ENCODE results near the gene DACH1. TPM values are rescaled to one million over a fixed set of nuclear protein-coding genes. Genes with fewer than 3 reads are reported as not detected.

Gene DACH1
- total and polyA plus RNA-seq, 2 of the 8 experiments (the other 6 are each of a cell fraction or from before 2014, with no cell fraction given), result 0.12 to 0.67 TPM

DNA sequence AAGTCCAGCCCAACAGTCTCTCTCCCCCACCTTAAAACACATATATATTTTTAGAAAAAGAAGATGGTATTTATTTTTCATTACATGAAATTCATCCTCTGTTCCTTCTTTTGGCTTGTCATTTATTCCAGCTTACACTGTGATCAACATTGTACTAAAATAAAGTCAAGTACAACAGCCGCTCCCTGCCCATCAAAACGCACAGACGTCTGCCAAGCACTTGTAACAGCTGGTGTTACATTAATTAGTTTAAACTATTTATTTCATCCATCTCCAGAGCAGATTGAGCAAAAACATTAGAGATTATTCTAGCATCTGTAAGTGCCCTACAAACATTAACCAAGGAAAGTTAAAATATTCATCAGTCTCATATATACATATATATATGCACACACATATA, 350.5 kb downstream of the DACH1 start:
- Histone ChIP-seq H3K4me3 (ENCODE audit: extremely low read depth in 1 of 4, insufficient read depth in 2 of 4, low read depth in 3 of 4, low read length in 4 of 4) (no peak overlapping the region), H3K23me2 (ENCODE audit: low read depth, low read length) (no peaks in the 10 kb centered on the region), H2BK15ac (ENCODE audit: low read length) (no peak overlapping the region), H3K79me2 (ENCODE audit: control insufficient read depth in 1 of 2, insufficient read depth in 2 of 2, low read length in 2 of 2) (no peaks in the 10 kb centered on the region), H4K5ac (ENCODE audit: insufficient read length, low read depth, low read length) (no peak overlapping the region), H3K27ac (ENCODE audit: low read depth, low read length) (no peak overlapping the region), H3K4me1 (replicated peaks in 1 of 4; ENCODE audit: control insufficient read depth in 3 of 4, insufficient read depth in 4 of 4, low read length in 3 of 4) (no peaks in the 10 kb centered on the region), H2AFZ (ENCODE audit: low read length) (no peak overlapping the region), H3K4me2 (ENCODE audit: insufficient read depth in 1 of 2, low read depth in 2 of 2, low read length in 2 of 2) (no peak overlapping the region), H3K4ac (replicated peaks; ENCODE audit: insufficient read length, low read depth, low read length) (no peak overlapping the region), H3K79me1 (ENCODE audit: low read depth, low read length) (no peaks in the 10 kb centered on the region), H2BK5ac (ENCODE audit: low read depth, low read length) (no peak overlapping the region), H3K9me3 (ENCODE audit: insufficient read depth in 2 of 2, low read depth in 1 of 2, low read length in 1 of 2) (no peaks in the 10 kb centered on the region), H3K36me3 (ENCODE audit: control insufficient read depth in 2 of 4, insufficient read depth in 4 of 4, low read length in 3 of 4) (no peaks in the 10 kb centered on the region), H2AK5ac (ENCODE audit: low read depth, low read length) (no peak overlapping the region), H3K18ac (ENCODE audit: extremely low read depth, low read length) (no peak overlapping the region), H4K20me1 (replicated peaks in 1 of 2; ENCODE audit: control insufficient read depth in 1 of 2, insufficient read depth in 2 of 2, low read length in 2 of 2) (no peaks in the 10 kb centered on the region), H2BK20ac (ENCODE audit: low read length) (no peak overlapping the region), H3K23ac (ENCODE audit: insufficient read length) (no peak overlapping the region), H3K9ac (replicated peaks in 1 of 4; ENCODE audit: extremely low read depth in 1 of 4, low read depth in 3 of 4, low read length in 3 of 4) (no peak overlapping the region), H3K14ac (ENCODE audit: insufficient read length) (no peak overlapping the region), H4K91ac (replicated peaks; ENCODE audit: insufficient read length, low read length) (no peak overlapping the region), H3K27me3 (replicated peaks in 1 of 4; ENCODE audit: control insufficient read depth in 3 of 4, extremely low read depth in 1 of 4, insufficient read depth in 3 of 4, low read length in 3 of 4) (no peaks in the 10 kb centered on the region), H2BK120ac (replicated peaks; ENCODE audit: low read depth, low read length) (no peak overlapping the region), H4K8ac (ENCODE audit: extremely low read depth, insufficient read depth, low read length) (no peak overlapping the region), H3K56ac (replicated peaks; ENCODE audit: insufficient read length, low read depth, low read length) (no peak overlapping the region), H2BK12ac (ENCODE audit: low read depth, low read length) (no peak overlapping the region)
- ChIA-PET CTCF (ENCODE audit: partially characterized antibody) (no interaction called here), POLR2A (ENCODE audit: partially characterized antibody) (no interaction called here)
- WGBS, 2 experiments (ENCODE audit: extremely low coverage in 1 of 2, insufficient coverage in 1 of 2, insufficient read length in 1 of 2, insufficient replicate concordance in 2 of 2, low coverage in 1 of 2, low lambda C conversion rate in 2 of 2, missing lambda C conversion rate in 1 of 2), result 84% methylated on average over 3 of the region's 3 CpGs; no CpG with 5 or more reads in 1 of the 2 experiments
- DNase-seq (ENCODE audit: low read depth in 1 of 2, low spot score in 2 of 2), result no peak
- no peak for FAIRE-seq
- TF ChIP-seq JUN (IDR thresholded peaks at IDR 0.05; ENCODE audit: low read depth, low read length) (no peak), KDM5A (IDR thresholded peaks at IDR 0.05; ENCODE audit: low read length) (no peak), CBX8 (IDR thresholded peaks at IDR 0.05; ENCODE audit: borderline replicate concordance, low read depth, low read length) (no peak), RBBP5 (IDR thresholded peaks at IDR 0.05; ENCODE audit: borderline replicate concordance, low read depth, low read length) (no peak), TAF7 (optimal IDR thresholded peaks at IDR 0.05; ENCODE audit: borderline replicate concordance, low read depth, low read length) (no peak), POLR2AphosphoS5 (IDR thresholded peaks at IDR 0.05; ENCODE audit: low read depth, low read length) (no peak), FOSL1 (IDR thresholded peaks at IDR 0.05; ENCODE audit: insufficient read depth, low read depth, low read length) (no peak), EP300 (IDR thresholded peaks at IDR 0.05; ENCODE audit: borderline replicate concordance in 1 of 2, low read depth in 2 of 2, low read length in 2 of 2) (no peak)
- TF ChIP-seq, protein P1, sequence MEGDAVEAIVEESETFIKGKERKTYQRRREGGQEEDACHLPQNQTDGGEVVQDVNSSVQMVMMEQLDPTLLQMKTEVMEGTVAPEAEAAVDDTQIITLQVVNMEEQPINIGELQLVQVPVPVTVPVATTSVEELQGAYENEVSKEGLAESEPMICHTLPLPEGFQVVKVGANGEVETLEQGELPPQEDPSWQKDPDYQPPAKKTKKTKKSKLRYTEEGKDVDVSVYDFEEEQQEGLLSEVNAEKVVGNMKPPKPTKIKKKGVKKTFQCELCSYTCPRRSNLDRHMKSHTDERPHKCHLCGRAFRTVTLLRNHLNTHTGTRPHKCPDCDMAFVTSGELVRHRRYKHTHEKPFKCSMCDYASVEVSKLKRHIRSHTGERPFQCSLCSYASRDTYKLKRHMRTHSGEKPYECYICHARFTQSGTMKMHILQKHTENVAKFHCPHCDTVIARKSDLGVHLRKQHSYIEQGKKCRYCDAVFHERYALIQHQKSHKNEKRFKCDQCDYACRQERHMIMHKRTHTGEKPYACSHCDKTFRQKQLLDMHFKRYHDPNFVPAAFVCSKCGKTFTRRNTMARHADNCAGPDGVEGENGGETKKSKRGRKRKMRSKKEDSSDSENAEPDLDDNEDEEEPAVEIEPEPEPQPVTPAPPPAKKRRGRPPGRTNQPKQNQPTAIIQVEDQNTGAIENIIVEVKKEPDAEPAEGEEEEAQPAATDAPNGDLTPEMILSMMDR (IDR thresholded peaks at IDR 0.05; ENCODE audit: control extremely low read depth in 1 of 3, insufficient read depth in 1 of 3, low read depth in 1 of 3, low read length in 3 of 3), result no peak
- TF ChIP-seq, protein P2, sequence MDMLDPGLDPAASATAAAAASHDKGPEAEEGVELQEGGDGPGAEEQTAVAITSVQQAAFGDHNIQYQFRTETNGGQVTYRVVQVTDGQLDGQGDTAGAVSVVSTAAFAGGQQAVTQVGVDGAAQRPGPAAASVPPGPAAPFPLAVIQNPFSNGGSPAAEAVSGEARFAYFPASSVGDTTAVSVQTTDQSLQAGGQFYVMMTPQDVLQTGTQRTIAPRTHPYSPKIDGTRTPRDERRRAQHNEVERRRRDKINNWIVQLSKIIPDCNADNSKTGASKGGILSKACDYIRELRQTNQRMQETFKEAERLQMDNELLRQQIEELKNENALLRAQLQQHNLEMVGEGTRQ (IDR thresholded peaks at IDR 0.05; ENCODE audit: low read length), result no peak

Data from H1 (cell line).